K562 (cell line): ENCODE data around the gene TNFAIP3. TPM values are rescaled to one million over a fixed set of nuclear protein-coding genes. Genes with fewer than 3 reads are reported as not detected.
A peak's percentile ranks its signal among the peaks of the same experiment; 100 is the strongest.

ENCODE experiments used
- ARID2 ChIP-seq: fragments of 450-650 bp; IDR thresholded peaks from 2 replicates; pipeline ENCODE4 v1.6.1; 2017; ENCODE audit warnings: antibody characterized with exemption, mild to moderate bottlenecking
- BHLHE40 ChIP-seq: IDR thresholded peaks from 2 replicates; pipeline ENCODE4 v1.6.1; 2011; ENCODE audit warnings: low read length, improper control_type of control experiment
- CBFA2T2 ChIP-seq: fragments of 450-650 bp; conservative IDR thresholded peaks from 2 replicates; pipeline ENCODE4 v1.6.1; 2017; ENCODE audit warnings: mild to moderate bottlenecking
- CCAR2 ChIP-seq: fragments of 200-400 bp; formaldehyde crosslinking; IDR thresholded peaks from 2 replicates; pipeline ENCODE4 v1.6.1; 2017; ENCODE audit warnings: mild to moderate bottlenecking, low read depth, low read length
- CCNT2 ChIP-seq: IDR thresholded peaks from 2 replicates; pipeline ENCODE4 v1.6.1; 2011; ENCODE audit warnings: borderline replicate concordance, low read depth, mild to moderate bottlenecking, moderate library complexity, mixed read lengths, low read length; ENCODE audit not compliant: insufficient read length; ENCODE audit errors: extremely low read depth
- CREB5 ChIP-seq: fragments of 250-450 bp; sonication (Bioruptor Pico); IDR thresholded peaks from 2 replicates; pipeline ENCODE4 v1.5.0; 2020; ENCODE audit warnings: mild to moderate bottlenecking
- DACH1 ChIP-seq: fragments of 450-650 bp; IDR thresholded peaks from 2 replicates; pipeline ENCODE4 v1.6.1; 2018; ENCODE audit not compliant: partially characterized antibody
- ESRRA ChIP-seq: fragments of 450-650 bp; IDR thresholded peaks from 2 replicates; pipeline ENCODE4 v1.6.1; 2014; ENCODE audit warnings: low read depth, mild to moderate bottlenecking, moderate library complexity, borderline replicate concordance
- HMG20A ChIP-seq: fragments of 450-650 bp; formaldehyde crosslinking; conservative IDR thresholded peaks from 2 replicates; pipeline ENCODE4 v1.4.0; 2020; ENCODE audit warnings: mild to moderate bottlenecking, mixed read lengths
- RBFOX2 ChIP-seq: fragments of 200-400 bp; formaldehyde crosslinking; IDR thresholded peaks from 2 replicates; pipeline ENCODE4 v1.6.1; 2017; ENCODE audit warnings: low read depth, mild to moderate bottlenecking, low read length, moderate library complexity
- ZBTB5 ChIP-seq: fragments of 450-650 bp; IDR thresholded peaks from 2 replicates; pipeline ENCODE4 v1.6.1; 2017; ENCODE audit warnings: antibody characterized with exemption
- polyA plus RNA-seq, 8 experiments: library from polyadenylated mRNA; depleted of rRNA in 4 of 8; stranded (reverse) in 5 of 8; unstranded in 3 of 8; fragments of >200 nt; fragmentation: Nextera tagmentation in 2 of 8; fragmentation: Illumina TruSeq in 1 of 8; extraction: Ambion mirVana in 2 of 8; extraction: Trizol in 1 of 8; gene quantifications; 2 replicates each; pipeline versions ENCODE4 v1.2.1 to v1.2.3, GENCODE V29; 2011 to 2014; ENCODE audit warnings: inconsistent platforms in 1 of 8, missing spikeins in 1 of 8
- total RNA-seq, 7 experiments: library from RNA; depleted of rRNA in 6 of 7; stranded (reverse); fragments of >200 nt in 6 of 7; fragmentation: Illumina TruSeq in 2 of 7; extraction: Trizol in 2 of 7; gene quantifications; 2 replicates each; pipeline versions ENCODE4 v1.2.1 to v1.2.3, GENCODE V29; 2011 to 2021; ENCODE audit warnings: low replicate concordance in 1 of 7
- TF ChIP-seq, protein P1 (sequence below): sonication (generic); formaldehyde crosslinking; IDR thresholded peaks from 2 replicates; pipeline ENCODE4 v1.8.0; 2022; ENCODE audit warnings: mild to moderate bottlenecking, missing genetic modification reagents
- TF ChIP-seq, protein P2 (sequence below): fragments of 250-450 bp; sonication (Bioruptor Pico); IDR thresholded peaks from 2 replicates; pipeline ENCODE4 v1.8.0; 2022; ENCODE audit warnings: moderate library complexity, mild to moderate bottlenecking, inconsistent platforms
- TF ChIP-seq, protein P3 (sequence below): fragments of 250-450 bp; sonication (Bioruptor Pico); IDR thresholded peaks from 2 replicates; pipeline ENCODE4 v1.5.0; 2022; ENCODE audit warnings: mild to moderate bottlenecking

Gene TNFAIP3
- total and polyA plus RNA-seq, 9 of the 15 experiments (the other 6 are each of a cell fraction or from before 2014, with no cell fraction given), result 0.79 to 17.0 (median 6.4) TPM

DNA sequence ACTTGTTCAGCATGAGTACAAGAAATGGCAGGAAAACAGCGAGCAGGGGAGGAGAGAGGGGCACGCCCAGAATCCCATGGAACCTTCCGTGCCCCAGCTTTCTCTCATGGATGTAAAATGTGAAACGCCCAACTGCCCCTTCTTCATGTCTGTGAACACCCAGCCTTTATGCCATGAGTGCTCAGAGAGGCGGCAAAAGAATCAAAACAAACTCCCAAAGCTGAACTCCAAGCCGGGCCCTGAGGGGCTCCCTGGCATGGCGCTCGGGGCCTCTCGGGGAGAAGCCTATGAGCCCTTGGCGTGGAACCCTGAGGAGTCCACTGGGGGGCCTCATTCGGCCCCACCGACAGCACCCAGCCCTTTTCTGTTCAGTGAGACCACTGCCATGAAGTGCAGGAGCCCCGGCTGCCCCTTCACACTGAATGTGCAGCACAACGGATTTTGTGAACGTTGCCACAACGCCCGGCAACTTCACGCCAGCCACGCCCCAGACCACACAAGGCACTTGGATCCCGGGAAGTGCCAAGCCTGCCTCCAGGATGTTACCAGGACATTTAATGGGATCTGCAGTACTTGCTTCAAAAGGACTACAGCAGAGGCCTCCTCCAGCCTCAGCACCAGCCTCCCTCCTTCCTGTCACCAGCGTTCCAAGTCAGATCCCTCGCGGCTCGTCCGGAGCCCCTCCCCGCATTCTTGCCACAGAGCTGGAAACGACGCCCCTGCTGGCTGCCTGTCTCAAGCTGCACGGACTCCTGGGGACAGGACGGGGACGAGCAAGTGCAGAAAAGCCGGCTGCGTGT lies 11.6 kb downstream of the TNFAIP3 start (continued):
- TF ChIP-seq CREB5 (CRISPR knock-in tag) (no peak), BHLHE40 (no peak), ARID2 (no peak), CCAR2 (no peak), ZBTB5 (no peak), DACH1 (no peak), CBFA2T2 (no peak), CCNT2 (peak; percentile 13), RBFOX2 (peak; percentile 65), ESRRA (no peak), HMG20A (CRISPR knock-in tag) (no peak)
- TF ChIP-seq, protein P1, sequence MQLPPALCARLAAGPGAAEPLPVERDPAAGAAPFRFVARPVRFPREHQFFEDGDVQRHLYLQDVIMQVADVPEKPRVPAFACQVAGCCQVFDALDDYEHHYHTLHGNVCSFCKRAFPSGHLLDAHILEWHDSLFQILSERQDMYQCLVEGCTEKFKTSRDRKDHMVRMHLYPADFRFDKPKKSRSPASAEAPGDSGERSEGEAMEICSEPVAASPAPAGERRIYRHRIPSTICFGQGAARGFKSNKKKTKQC (CRISPR knock-in tag), result no peak
- TF ChIP-seq, protein P2, sequence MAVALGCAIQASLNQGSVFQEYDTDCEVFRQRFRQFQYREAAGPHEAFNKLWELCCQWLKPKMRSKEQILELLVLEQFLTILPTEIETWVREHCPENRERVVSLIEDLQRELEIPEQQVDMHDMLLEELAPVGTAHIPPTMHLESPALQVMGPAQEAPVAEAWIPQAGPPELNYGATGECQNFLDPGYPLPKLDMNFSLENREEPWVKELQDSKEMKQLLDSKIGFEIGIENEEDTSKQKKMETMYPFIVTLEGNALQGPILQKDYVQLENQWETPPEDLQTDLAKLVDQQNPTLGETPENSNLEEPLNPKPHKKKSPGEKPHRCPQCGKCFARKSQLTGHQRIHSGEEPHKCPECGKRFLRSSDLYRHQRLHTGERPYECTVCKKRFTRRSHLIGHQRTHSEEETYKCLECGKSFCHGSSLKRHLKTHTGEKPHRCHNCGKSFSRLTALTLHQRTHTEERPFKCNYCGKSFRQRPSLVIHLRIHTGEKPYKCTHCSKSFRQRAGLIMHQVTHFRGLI (CRISPR knock-in tag), result no peak
- TF ChIP-seq, protein P3, sequence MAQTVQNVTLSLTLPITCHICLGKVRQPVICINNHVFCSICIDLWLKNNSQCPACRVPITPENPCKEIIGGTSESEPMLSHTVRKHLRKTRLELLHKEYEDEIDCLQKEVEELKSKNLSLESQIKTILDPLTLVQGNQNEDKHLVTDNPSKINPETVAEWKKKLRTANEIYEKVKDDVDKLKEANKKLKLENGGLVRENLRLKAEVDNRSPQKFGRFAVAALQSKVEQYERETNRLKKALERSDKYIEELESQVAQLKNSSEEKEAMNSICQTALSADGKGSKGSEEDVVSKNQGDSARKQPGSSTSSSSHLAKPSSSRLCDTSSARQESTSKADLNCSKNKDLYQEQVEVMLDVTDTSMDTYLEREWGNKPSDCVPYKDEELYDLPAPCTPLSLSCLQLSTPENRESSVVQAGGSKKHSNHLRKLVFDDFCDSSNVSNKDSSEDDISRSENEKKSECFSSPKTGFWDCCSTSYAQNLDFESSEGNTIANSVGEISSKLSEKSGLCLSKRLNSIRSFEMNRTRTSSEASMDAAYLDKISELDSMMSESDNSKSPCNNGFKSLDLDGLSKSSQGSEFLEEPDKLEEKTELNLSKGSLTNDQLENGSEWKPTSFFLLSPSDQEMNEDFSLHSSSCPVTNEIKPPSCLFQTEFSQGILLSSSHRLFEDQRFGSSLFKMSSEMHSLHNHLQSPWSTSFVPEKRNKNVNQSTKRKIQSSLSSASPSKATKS (CRISPR knock-in tag), result no peak
